ENCODE data around the gene MDM2.
"Not testable (repeated sequence)": the region's sequence is repeated elsewhere in the genome, so short reads cannot be mapped to it uniquely, and the experiment has no call there.

GRCh38 chr12:68811573-68811972 lies 3.6 kb downstream of the MDM2 start:
- not testable (repeated sequence) for TF ChIP-seq CTCF, POLR2A (IDR thresholded peaks at IDR 0.05)
